GM19397 (cell line): Measurements from ENCODE around the gene SLC6A16.
"Not testable (repeated sequence)": the region's sequence is repeated elsewhere in the genome, so short reads cannot be mapped to it uniquely, and the experiment has no call there.

ENCODE experiments used
- ATAC-seq: cut with Tn5 transposase; IDR thresholded peaks from one replicate; pipeline ENCODE4 v1.9.1; 2021; ENCODE audit warnings: mild to moderate bottlenecking, moderate library complexity; ENCODE audit not compliant: unreplicated experiment

Gene SLC6A16

DNA sequence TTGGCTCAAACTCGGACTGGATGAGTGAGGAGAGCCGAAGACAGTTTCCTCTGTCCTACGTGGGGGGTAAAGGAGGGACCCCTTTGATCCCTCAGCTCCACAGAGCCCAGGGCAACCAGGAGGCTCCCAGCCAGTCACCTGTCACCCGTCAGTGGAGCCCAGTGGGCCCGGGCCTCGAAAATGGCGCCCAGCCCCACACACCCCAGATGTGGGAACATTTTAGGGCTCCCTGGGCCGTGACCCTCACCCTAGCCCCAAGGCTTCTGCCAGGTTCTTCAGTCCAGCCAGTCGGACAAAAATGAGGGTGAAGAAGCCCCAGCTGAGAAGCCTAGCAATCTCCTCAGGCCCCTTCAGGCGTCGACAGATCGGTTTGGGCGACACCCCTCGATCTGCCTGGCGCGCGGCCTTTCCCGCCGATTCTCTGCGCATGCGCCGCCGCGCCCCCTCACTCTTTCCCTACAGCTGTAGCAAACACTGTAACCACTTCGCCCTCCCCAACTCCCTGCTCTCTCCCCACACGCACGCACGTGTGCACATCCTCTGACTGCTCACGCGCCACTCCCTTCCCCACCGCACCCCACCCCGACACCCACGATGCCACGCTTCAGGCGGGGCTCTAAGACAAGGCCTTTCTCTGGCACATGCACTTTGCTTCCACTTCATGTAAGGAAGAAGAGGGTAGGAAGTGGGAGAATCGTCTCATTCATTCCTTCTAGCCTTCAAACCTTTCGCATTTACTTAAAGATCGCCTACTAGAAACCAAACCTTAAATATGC is at the start of gene SLC6A16:
TSS of gene SLC6A16 (minus strand) at position 391 of the 776 bp plus-strand sequence. CDS start 13,844 bp downstream, outside the sequence.
- no peak for ATAC-seq

DNA sequence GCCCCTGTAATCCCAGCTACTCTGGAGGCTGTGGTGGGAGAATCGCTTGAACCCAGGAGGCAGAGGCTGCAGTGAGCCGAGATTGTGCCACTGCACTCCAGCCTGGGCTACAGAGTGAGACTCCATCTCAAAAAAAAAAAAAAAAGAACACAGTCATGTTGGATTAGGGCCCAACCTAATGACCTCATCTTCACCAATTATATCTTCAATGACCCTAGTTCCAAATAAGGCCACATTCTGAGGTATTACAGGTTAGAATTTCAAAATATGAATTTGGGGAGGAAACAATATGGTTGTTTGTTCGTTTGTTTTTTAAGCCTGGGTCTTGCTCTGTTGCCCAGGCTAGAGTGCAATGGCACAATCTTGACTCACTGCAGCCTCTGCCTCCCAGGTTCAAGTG is 48.2 kb upstream of the SLC6A16 start:
- not testable (repeated sequence) for ATAC-seq

DNA sequence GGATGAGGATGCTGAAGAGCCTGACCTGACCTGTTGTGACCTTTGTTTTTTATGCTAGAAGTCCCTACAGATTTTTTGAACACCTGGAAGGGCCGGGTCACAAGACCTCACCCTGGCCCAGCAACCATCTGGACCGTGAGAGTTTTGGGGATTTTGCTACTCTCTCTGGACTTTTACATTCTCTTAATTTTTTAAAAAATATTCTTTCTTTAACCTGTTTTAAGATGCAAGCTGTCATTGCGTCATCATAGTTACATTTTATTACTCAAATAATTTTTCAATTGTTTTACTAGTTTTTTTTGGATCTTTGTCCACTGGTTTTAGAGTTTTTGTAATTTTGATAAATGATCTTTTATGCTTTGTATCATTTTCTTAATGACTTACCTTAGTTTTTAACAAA is 46.2 kb upstream of the SLC6A16 start:
- ATAC-seq, result no peak

DNA sequence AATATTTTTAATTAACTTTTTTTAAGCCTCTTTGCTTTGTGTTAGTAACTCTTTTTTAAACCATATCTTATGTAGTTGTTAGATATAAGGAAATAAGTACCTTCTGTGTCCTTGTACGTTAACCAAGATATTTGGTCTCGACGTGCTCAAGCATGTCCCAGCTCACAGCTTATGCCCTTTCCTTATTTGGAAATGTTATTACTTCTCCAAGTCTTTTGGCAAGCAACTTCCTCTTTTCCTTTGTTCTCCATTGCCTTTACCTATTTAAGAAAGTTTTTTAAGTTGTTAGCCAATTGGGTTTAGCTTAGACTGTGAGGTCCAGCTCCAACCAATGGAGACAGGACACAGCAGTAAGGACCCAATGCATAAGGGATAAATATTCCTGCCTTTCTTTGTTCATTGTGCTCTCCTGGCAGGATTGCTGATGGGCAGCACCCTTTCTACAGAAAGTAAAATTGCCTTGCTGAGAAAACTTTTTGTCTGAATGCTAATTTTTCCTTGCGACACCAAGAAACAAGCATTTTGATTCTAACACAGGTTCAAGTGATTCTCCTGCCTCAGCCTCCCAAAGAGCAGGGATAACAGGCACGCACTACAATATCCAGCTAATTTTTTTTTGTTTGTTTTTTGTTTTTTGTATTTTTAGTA is 43.8 kb upstream of the SLC6A16 start:
- ATAC-seq, result no peak

DNA sequence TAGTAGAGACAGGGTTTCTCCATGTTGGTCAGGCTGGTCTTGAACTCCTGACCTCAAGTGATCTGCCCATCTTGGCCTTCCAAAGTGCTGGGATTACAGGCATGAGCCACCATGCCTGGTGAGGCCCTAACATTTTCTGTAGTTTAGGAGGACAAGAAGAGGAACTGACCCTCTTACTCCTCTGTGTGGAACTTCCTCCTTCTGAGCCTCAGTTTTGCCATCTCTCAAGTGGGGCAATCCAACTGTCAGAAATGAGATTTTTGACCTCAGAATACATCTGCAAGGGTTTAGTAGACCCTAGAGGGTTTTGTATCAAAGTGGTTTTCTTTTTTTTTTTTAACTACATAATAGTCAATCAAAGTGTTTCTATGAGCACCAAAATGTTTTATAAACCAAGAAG is 41.1 kb upstream of the SLC6A16 start:
- ATAC-seq, result no peak

DNA sequence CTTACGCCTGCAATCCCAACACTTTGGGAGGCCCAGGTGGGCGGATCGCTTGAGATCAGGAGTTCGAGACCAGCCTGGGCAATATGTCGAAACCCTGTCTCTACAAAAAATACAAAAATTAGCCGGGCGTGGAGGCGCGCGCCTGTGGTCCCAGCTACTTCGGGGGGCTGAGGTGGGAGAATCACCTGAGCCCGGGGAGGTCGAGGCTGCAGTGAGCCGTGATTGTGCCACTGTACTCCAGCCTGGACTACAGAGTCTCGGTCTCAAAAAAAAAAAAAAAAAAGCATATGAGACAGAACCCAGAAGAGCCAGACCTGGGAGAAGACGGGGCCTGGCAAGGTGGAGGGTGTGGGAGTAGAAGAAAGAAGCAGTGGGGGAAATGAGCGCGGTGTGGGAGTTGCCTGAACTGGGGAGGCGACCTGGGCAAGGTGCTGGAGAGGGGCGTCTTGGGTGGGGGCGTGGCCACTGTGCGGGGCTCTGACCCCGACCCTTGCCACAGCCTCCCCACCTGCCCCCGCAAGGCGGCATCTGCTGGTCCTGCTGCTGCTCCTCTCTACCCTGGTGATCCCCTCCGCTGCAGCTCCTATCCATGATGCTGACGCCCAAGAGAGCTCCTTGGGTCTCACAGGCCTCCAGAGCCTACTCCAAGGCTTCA is 39.2 kb upstream of the SLC6A16 start:
- no peak for ATAC-seq

DNA sequence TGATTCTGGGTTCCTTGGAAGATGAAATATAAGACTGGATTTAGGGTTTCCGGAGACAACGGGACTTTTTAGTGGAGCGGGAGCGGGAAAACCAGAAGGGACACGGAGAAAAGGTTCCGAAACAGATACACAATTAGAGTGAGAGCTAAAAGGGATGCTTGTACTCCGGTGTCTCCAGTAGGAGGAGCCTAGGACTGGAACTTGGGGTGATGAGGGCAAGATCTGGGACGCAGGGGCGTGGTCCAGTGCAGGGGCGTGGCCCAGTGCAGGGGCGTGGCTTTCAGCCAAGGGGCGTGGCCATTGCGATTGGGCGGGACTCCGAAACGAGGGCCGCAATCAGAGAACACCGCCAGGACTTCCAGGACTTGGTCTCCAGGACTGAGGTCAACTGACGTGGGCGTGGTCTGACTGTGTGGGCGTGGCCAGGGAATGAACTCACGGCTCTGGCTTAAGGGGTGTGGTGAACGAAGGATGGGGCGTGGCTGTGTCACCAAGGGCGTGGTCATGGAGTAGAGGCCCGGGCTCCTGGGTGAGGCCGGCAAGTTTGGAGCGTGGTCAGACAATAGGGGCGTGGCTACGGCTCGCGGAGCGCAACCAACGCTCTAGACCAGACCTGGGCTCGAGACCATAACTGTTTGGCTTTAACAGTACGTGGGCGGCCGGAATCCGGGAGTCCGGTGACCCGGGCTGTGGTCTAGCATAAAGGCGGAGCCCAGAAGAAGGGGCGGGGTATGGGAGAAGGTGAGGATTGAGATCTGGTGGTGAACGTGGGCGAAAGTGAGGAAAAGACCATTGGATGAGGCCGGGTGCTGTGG is 38.5 kb upstream of the SLC6A16 start, which contains the start of gene DKKL1:
TSS of gene DKKL1 (plus strand) at position 610 of the 815 bp plus-strand sequence. CDS start at position 732, 122 bp downstream.
- no peak for ATAC-seq

DNA sequence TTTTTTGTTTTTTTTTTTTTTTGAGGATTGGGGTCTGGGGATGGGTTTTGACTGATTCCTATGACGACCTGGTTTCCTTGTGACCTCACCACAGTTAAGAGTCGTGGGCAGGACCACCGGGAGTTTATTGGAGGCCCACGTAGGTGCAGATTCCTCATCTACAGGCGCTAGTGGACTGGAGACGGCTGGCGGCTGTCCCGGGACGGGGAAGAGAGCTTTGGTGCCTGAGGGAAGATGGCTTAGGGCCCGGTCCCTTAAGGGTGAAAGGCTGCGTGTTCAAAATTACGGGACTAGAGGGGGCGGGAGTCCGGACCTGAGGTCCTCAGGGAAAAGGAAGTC is 37.9 kb upstream of the SLC6A16 start:
- no peak for ATAC-seq

DNA sequence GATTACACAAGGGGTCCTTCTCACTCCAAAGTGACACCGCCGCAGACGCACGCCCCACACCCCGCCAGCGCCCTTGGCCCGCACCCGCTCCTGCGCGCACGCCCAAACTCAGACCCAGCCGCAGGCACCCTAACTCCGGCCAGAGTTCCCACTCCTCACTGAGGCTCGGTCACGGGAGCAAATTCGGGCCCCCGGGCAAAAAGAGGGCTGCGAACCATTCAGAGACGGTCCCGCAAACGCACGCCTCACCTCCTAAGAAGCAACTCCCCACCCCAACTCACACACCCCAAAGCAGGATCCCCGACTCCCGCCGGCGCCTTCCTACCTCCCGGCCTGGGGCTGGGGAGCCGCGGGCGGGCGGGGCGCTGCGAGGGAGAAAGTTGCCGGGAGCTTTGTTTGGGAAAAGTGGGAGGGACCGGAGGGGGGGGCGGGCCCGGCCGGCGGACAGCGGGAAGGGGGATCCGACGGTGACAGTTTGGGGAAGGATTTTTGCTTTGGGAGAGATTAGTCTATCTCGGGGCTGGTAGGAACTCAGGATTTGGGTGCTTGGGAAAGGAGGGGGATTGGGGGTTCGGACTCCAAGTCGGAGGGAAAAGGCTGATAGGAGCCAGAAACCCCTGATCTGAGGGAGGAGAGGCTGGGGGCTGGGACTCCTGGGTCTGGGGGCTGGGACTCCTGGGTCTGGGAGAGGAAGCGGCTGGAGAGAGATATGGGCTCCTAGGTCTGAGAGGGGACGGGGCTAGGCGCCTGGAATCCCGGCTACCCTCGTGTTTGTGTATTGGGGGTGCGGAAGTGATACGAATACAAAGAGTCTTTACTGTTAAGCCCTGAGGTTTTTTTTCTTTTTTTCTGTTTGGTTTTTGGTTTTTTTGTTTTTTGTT is 37.3 kb upstream of the SLC6A16 start, which contains the start of gene TEAD2:
TSS of gene TEAD2 (minus strand) at position 369 of the 881 bp plus-strand sequence. CDS start 2,341 bp downstream, outside the sequence.
- ATAC-seq, result no peak

DNA sequence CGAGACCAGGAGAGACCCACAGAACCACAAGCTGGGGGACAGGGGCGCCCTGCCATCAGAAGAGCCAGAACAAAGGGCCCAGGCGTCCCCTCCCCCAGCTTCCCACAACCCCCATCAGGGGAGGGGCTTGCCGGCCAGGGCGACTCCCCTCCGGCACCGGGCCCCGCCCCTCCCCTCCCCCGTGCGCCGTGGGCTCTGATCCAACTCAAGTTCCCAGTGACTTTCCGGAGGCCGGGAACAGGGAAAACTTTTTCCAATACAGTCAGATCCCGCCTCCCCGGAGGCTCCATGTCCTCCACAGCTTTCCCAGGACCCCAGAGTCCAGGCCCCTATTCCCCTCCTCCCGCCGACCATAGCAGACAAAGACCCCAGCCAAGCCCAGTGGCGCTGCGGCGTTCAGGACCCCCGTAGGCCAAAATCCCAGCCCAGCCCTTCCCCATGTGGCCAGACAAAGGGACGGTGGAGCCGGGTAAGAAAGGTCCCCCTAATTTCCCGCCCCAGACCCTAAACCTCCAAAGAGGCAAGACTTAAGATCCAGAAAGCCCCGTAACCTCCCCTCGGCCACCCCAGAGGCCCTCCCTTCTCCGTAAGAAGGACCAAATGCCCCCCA is 36.6 kb upstream of the SLC6A16 start:
- no peak for ATAC-seq

DNA sequence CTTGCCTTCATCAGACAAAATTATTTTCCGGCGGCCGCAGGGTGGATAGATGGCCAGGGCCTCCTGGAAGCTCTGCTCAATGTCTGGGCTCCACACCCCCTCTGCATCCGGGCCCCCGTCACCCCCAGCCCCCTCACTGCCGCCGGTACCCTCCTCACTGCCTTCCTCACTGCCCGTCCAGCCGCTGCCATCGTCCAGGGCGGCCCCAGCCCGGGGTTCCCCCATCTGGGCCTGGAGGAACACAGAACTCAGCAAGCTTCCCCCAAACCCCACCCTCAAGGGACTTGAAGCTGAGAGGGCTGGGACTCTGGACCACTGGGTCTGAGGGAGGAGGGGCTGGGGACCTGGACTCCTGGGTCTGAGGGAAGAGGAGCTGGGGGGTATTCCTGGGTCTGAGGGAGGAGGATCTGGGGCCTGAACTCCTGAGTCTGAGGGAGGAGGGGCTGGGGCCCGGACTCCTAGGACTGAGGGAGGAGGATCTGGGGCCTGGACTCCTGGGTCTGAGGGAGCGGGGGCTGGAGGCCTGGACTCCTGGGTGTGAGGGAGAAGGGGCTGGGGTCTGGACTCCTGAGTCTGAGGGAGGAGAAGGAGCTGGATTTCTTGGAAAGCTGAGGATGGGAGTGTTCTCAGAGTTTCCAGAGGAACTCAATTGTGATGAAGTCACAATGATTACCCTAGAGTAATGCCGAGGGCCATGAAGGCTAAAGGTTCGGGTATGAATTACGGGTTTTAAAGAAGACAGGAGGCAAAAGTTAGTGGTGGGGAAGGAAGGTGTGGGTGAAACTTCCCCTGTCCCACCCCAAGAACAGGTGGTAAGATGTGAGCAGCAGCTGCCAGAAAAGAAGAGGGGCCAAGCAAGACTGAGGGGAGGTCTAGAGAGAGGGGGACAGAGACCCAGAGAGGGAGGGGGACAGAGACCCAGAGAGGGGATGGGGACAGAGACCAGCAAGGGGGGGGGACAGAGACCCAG is 35.1 kb upstream of the SLC6A16 start:
- no peak for ATAC-seq

DNA sequence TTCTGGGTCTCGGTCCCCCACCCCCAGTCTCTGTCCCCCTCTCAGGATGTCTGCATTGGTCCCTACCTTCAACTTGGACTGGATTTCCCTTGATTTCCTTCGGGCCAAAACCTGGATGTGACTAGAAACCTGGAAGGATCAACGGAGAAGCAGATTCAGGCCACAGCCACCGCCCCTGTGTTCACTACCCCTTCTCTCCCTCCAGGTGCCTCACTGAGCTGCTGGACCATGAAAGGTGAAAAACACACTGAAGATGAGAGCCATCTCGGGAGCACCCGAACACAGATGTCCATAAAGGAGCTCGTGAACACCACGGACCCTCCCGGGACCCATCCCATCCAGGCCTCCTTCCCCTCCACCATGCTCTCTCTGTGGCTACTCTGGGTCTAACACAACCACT is 32.2 kb upstream of the SLC6A16 start:
- no peak for ATAC-seq

DNA sequence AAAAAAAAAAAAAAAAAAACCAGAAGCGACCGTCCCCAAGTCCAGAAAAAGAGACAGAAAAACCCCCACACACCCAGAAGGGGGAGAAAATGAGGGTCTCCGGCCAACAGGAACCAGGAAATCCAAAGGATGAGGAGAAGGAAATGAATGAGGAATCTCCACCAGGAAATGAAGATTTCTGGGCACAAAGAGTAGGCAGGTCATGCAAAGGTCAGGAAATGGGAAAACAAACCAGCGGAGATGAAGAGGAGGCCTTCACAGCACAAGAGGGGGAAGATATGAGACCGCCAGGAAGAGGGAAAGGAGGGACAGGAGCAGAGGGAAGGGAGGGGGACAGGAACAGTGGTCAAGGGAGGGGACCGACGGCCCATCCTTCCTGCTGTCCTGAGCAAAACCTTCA is 31.4 kb upstream of the SLC6A16 start:
- ATAC-seq, result no peak

DNA sequence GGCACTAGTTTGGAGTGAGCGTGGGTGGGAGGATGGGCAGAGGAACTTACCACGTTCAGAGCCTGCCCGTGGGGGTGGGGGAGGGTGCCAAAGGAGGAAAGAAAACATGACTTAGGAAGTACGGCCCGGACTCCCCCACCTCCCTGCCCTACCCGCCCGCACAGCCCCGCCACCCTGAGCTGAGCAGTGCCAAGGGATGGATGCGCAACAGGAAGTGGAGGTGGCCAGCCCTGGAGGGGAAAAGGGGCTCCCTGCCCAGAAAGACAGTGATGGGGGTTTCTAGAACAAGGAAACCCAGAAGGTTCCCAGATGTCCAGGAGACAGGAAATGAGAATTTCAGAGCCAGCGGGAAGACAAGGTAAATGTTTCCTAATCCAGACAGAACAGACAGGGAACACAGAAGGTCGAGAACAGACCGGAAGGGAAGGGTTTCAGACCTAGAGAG is 30.9 kb upstream of the SLC6A16 start:
- ATAC-seq, result no peak

DNA sequence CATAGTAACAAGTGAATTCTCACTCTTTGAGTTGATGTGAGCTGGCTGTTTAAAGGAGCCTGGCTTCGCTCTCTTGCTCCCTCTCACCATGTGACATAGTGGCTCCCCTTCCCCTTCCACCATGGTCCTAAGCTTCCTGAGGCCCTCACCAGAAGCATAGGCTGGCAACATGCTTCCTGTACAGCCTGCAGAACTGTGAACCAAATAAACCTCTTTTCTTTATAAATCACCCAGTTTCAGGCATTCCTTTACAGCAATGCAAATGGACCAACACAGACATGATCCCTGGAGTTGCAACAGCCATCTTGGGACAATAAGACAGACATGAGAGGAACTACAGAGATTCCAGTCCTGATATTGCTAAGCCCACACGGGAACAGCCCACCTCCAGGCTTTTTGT is 24.6 kb upstream of the SLC6A16 start:
- ATAC-seq, result no peak

DNA sequence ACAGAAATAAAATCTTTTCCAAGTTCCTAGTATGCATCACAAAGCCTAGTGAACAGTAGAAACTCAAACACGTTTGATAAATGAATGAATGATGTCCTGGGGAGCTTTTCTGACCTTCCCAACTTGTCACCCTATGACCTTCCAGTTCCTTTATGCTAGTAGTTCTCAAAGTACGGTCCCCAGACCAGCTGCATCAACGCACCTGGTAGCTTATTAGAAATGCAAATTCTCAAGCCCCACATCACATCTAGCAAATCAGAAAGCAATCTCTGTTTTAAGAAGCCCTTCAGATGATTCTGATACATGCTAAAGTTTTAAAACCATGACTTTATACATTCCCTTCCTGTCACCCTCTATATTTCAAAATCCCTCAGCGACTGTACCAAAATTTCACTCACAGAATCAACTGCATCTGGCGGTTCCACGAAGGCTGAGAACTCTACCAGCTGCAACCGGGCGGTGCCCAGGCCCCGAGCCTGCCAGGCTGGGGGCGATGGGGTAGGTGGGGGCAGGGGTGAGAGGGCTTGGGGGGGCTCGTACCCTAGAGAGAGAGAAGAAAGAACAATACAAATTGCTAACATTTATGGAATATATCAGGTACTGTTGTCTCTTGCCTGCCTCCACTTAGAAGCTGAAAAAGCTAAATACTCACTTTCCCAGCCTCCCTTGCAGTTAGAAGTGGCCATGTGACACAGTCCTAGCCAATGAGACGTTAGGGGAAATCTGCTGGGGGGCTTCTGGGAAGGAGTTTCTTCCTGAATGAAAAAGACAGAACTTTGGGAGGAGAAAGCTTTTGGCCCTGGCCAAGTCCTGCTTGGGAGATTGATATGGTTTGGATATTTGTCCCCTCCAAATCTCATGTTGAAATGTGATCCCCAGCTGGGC is 23.6 kb upstream of the SLC6A16 start:
- no peak for ATAC-seq

DNA sequence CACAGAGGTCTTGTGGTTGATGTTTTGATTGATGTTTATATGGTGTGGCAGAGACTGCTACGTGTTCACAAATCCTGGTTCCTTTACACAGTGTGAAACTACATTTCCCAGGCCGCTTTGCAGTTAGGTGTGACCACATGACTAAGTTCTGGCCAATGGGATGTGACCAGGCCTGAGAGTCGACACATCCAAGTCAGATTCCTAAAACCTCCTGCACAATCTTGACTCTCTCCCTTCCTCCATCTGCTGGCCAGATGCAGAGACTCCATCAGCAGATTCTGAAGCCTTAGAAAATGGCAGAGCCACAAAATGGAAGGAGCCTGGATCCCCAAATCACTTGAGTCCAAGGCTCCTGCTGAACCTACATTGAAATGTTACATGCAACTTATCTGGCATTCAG is 22.8 kb upstream of the SLC6A16 start:
- ATAC-seq, result no peak
